Epithelial cell of esophagus (primary cell): ENCODE results near the gene PPP2R2D.

Experiments used
- DNase-seq: peaks from one replicate; pipeline ENCODE4 v3.0.0; 2010; ENCODE audit warnings: low read depth
- H3K4me3 ChIP-seq: 2 replicates; pipeline ENCODE4 v1.5.1; 2011; ENCODE audit warnings: mild to moderate bottlenecking, low read length, control low read depth
- CTCF ChIP-seq: IDR thresholded peaks from 2 replicates; pipeline ENCODE4 v1.5.1; 2011; ENCODE audit warnings: low read depth, mild to moderate bottlenecking, low read length, control low read depth, inconsistent platforms; ENCODE audit not compliant: insufficient read depth; ENCODE audit errors: missing control alignments

The PPP2R2D gene

GRCh38 chr10:131902211-131902610, 1.4 kb downstream of the PPP2R2D start:
- peak overlapping the region; percentile 81 for H3K4me3 ChIP-seq
- DNase-seq: no peak
- TF ChIP-seq CTCF: no peak

DNA sequence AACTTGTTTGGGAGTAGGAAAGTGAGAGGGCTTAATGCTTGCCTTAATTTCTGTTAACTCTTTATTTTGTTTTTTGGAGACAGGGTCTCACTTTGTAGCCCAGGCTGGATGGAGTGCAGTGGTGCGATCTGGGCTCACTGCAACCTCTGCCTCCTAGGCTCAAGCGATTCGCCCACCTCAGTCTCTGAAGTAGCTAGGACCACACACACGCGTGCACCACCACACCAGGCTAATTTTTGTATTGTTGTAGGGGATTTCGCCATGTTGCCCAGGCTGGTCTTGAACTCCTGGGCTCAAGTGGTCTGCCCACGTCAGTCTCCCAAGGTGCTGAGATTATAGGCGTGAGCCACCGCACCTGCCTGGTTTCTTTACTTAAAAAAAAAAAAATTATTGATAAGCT, 1.9 kb downstream of the PPP2R2D start:
- no peak for TF ChIP-seq CTCF

GRCh38 chr10:131905267-131905571, 4.4 kb downstream of the PPP2R2D start:
- DNase-seq: no peak
- no peak for TF ChIP-seq CTCF
- no peak overlapping the region for H3K4me3 ChIP-seq

More for the DNA sequence above, 1.9 kb downstream of the PPP2R2D start:
- H3K4me3 ChIP-seq: peak overlapping the region; percentile 81
- DNase-seq: no peak

DNA sequence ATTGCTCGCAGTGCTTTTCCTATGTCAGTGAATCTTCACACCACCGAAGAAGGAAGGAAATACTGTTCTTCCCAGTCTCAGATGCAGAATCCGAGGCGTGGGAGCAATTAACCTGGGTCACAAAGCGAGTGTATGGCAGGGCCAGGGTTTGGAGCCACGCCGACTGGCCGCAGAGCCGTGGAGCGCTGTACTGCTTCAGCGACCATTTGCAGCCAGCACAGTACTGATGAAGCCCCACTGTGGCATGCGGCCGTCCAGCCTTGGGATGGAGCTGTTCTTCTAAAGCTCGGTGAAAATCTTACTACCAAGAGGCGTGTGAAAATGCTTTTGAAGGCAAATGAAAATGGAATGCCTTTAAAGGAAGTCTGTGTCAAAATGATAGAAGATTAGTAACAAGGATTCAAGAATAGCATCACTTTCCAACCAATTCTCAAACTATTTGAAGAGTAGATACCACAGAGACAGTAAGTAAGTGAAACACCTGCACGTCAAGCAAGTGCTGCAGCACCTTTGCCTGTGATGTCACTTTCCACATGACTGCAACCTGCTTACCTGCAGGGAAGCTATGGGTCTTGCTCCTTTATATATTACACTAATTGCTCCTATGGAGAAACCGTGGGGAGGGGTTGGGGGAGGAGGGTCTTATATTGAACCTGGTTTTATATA, 4.9 kb downstream of the PPP2R2D start:
- TF ChIP-seq CTCF: no peak
- no peak overlapping the region for H3K4me3 ChIP-seq
- no peak for DNase-seq

- DNase-seq: no peak
- no peak for TF ChIP-seq CTCF
- H3K4me3 ChIP-seq: no peak overlapping the region
Measured at GRCh38 chr10:131906269-131906639, 5.4 kb downstream of the PPP2R2D start.

- H3K4me3 ChIP-seq: no peak overlapping the region
- DNase-seq: no peak
- no peak for TF ChIP-seq CTCF
Measured at GRCh38 chr10:131907679-131908078, 6.9 kb downstream of the PPP2R2D start.

GRCh38 chr10:131908151-131908550, 7.3 kb downstream of the PPP2R2D start:
- no peak overlapping the region for H3K4me3 ChIP-seq
- TF ChIP-seq CTCF: no peak
- no peak for DNase-seq
